OCI-LY3 (cell line): ENCODE data around the gene FOXN4.

Experiments
- EZH2phosphoT487 ChIP-seq: fragments of 200-600 bp; shearing (Covaris generic); IDR thresholded peaks from 2 replicates; pipeline ENCODE4 v1.6.1; 2018; ENCODE audit warnings: antibody characterized with exemption, mixed run types, low read depth
- TF ChIP-seq, protein P1 (sequence below): fragments of 200-600, 300-600 bp; sonication (generic); IDR thresholded peaks from 2 replicates; pipeline ENCODE4 v1.5.1; 2014; ENCODE audit warnings: antibody characterized with exemption, low read length, low read depth

DNA sequence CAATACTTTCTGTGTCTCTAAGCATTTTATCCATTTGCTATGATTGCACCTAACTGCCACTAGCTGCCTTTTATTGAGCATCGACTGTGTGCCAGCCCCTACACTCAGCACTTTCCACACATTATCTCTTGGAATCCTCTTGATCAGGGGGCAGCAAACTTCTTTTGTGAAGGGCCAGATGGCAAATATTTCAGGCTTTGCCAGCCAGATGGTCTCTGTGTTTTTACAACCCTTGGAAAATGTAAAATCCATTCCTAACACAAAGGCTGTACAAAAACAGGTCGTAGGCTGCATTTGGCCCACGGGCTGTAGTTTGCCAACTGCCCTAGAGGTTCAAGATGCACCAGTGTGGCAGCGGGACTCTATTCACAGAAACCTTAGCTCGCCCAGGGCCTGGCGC is 19.5 kb downstream of the FOXN4 start:
- TF ChIP-seq, protein P1, sequence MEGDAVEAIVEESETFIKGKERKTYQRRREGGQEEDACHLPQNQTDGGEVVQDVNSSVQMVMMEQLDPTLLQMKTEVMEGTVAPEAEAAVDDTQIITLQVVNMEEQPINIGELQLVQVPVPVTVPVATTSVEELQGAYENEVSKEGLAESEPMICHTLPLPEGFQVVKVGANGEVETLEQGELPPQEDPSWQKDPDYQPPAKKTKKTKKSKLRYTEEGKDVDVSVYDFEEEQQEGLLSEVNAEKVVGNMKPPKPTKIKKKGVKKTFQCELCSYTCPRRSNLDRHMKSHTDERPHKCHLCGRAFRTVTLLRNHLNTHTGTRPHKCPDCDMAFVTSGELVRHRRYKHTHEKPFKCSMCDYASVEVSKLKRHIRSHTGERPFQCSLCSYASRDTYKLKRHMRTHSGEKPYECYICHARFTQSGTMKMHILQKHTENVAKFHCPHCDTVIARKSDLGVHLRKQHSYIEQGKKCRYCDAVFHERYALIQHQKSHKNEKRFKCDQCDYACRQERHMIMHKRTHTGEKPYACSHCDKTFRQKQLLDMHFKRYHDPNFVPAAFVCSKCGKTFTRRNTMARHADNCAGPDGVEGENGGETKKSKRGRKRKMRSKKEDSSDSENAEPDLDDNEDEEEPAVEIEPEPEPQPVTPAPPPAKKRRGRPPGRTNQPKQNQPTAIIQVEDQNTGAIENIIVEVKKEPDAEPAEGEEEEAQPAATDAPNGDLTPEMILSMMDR: no peak
- no peak for TF ChIP-seq EZH2phosphoT487
